ENCODE data around the gene PROKR1. TPM values are rescaled to one million over a fixed set of nuclear protein-coding genes. Genes with fewer than 3 reads are reported as not detected.
"Not testable (repeated sequence)": the region's sequence is repeated elsewhere in the genome, so short reads cannot be mapped to it uniquely, and the experiment has no call there.

PROKR1 gene
- 1 to 10 TPM in 1 of 9 donors, under 1 TPM in 4, not detected in 4; 0.06 to 2.4 (median 0.69) TPM for total RNA-seq
- polyA plus RNA-seq, result under 1 TPM; 0.17 to 0.53 (median 0.32) TPM
- long read RNA-seq, donor 1, result 0 reads
- long read RNA-seq, donor 2, result 0 reads
- long read RNA-seq, donor 3, result 0 reads
- long read RNA-seq, donor 4, result 0 reads
- long read RNA-seq, donor 5, result 0 reads
- long read RNA-seq, donor 6, result 0 reads
- long read RNA-seq, donor 7, result 0 reads
- long read RNA-seq, donor 8, result 0 reads
- long read RNA-seq, donor 9, result 0 reads
- long read RNA-seq, donor 10, result 0 reads

DNA sequence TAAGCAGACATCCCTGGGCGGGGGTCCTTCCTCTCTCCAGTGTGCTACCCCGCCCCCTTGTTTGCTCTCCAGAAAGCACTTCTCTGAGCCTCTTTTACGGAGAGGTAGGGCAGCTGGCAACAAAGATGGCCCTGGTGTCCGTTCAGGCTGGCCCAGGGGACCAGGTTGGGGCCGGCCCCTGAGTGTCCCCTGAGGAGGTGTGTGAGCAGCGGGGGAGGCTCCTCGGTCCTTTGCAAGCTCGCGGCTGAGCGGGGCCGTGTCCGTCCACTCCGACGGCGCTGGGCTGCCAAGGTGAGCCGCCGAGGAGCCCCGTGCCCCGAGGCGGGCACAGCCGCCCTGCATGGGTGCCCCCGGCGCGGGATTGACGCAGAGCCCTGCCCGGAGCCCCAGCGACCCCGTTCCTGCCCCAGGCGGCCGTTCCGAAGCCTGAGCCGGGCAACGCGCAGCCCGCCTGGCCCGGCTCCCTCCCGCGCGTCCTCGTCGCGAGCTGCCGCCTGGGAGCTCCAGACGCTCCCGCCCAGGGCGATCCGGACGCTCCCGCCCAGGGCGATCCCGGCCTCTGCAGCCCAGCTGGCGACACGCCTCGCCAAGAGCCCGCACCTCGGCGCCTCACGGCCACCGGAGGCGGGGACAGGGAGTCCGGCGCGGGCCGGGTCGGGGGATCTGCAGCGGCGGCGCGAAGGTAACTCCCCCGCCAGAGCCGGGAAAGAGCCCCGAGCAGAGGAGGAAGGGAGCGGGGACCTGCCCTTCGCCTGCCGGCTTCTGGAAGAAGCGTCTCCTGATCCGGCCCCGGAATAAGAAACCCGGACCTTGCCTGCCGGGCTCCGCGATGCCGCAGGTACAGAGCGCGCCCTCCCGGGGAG lies at the start of gene PROKR1:
TSS of gene PROKR1 (plus strand) at position 569 of the 863 bp plus-strand sequence. CDS start 2,243 bp downstream, outside the sequence.
- no peaks in the 10 kb centered on the region for H3K9me3 ChIP-seq (replicated peaks in 1 of 3)
- no peaks in the 10 kb centered on the region for H3K36me3 ChIP-seq (replicated peaks in 1 of 2)
- TF ChIP-seq, protein P1, sequence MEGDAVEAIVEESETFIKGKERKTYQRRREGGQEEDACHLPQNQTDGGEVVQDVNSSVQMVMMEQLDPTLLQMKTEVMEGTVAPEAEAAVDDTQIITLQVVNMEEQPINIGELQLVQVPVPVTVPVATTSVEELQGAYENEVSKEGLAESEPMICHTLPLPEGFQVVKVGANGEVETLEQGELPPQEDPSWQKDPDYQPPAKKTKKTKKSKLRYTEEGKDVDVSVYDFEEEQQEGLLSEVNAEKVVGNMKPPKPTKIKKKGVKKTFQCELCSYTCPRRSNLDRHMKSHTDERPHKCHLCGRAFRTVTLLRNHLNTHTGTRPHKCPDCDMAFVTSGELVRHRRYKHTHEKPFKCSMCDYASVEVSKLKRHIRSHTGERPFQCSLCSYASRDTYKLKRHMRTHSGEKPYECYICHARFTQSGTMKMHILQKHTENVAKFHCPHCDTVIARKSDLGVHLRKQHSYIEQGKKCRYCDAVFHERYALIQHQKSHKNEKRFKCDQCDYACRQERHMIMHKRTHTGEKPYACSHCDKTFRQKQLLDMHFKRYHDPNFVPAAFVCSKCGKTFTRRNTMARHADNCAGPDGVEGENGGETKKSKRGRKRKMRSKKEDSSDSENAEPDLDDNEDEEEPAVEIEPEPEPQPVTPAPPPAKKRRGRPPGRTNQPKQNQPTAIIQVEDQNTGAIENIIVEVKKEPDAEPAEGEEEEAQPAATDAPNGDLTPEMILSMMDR (IDR thresholded peaks at IDR 0.05), result no peak
- no peak for TF ChIP-seq POLR2A (IDR thresholded peaks at IDR 0.05)
- peak within 1 kb of the TSS in 2 of 4 donors; percentile 4 to 55 for H3K4me3 ChIP-seq
- peaks cover 18% of the 10 kb centered on the region for H3K27me3 ChIP-seq
- peaks cover 9 to 12% of the 10 kb centered on the region in 2 donors for H3K4me1 ChIP-seq (replicated peaks in 1 of 2)
- peak; percentile 26 to 65 (median 45) for DNase-seq
- 1 to 4% (median 1%) methylated on average over 25 to 86 of the region's 86 CpGs; no CpG with 5 or more reads in 1 of the 4 donors for WGBS, 4 donors
- H3K27ac ChIP-seq, result peak within 1 kb of the TSS in 1 of 5 donors; percentile 23
- intact Hi-C loops (cut with DNase I), result no loop called here

DNA sequence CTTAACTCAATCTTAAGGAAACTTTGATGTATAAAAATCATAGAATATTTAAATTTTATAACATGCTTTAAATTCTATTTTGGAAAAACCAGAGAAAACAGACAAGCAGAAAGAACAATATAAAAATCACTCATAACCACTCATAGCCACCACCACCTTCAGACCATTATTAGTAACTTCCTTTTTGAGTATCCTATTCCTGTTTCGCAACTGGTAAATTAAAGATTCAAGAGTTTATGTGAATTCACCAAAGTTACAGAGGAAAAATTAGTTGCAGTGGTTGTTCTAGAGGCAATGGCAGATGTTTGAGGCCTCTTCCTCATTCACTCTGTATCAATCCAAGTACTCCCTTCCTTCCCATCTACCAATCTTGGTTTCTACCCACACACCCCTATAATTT lies 49.3 kb upstream of the PROKR1 start:
- no peak for DNase-seq
- no peaks in the 10 kb centered on the region for H3K27me3 ChIP-seq
- WGBS, 4 donors, result 85 to 96% (median 89%) methylated on average over 1 of the region's 1 CpG
- H3K4me1 ChIP-seq (replicated peaks in 1 of 2), result peaks cover 0 to 7% of the 10 kb centered on the region in 2 donors
- H3K9me3 ChIP-seq (replicated peaks in 1 of 3), result no peaks in the 10 kb centered on the region
- intact Hi-C loops (cut with DNase I), result loop anchor here in 1 of 2 donors (10.0 kb wide), 1 partner anchor 109 kb away; no protein-coding TSS in a partner anchor
- TF ChIP-seq, protein P1 (IDR thresholded peaks at IDR 0.05), result no peak
- TF ChIP-seq POLR2A (IDR thresholded peaks at IDR 0.05), result no peak
- no peaks in the 10 kb centered on the region for H3K36me3 ChIP-seq (replicated peaks in 1 of 2)
- no peak overlapping the region for H3K4me3 ChIP-seq
- H3K27ac ChIP-seq, result no peak overlapping the region

DNA sequence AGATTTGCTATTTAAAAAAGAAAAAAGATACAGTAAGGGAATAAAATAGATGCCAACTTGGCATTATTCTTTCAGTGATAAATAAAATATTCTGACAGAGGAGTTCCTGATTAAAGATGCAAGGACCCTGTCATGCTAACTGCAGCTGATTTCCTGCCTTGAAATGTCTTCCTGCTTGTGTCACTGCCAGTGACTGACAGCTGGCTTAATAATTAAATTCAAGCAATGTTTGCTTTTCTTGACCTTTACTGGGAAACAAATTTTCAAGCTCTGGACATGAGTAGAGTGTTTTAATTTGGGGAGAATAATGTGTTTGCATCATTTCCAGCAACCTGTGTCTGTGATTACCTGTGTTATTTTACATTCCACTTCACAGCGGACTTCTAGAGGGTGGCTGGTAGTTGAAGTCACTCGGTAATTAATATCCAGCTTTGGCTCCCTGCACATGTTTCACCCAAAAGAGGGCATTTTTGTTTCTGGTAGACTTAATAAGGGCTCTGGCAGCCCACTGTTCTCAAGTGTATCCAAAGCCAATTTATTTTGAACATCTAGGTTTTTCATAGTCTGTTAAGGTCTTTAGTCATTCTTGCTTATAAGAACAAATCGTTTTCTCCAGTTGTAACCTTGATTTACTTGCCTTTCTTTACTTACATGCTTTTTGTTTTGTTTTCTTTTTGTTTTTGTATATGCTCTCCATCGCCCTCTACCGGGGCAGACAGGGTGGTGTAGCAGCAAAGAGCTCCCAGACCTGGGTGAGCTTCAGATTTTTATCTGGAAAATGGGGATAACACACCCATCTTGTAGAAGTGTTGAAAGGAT lies 48.5 kb upstream of the PROKR1 start:
- Histone ChIP-seq H3K36me3 (replicated peaks in 1 of 2) (no peaks in the 10 kb centered on the region), H3K4me1 (replicated peaks in 1 of 2) (peaks cover 0 to 7% of the 10 kb centered on the region in 2 donors), H3K27me3 (no peaks in the 10 kb centered on the region), H3K4me3 (peak overlapping the region in 1 of 4 donors; percentile 52), H3K27ac (peak overlapping the region in 1 of 5 donors; percentile 6), H3K9me3 (replicated peaks in 1 of 3) (no peaks in the 10 kb centered on the region)
- peak; percentile 53 to 82 (median 63) for DNase-seq
- 18 to 32% (median 19%) methylated on average over 5 of the region's 5 CpGs for WGBS, 4 donors
- no peak for TF ChIP-seq POLR2A (IDR thresholded peaks at IDR 0.05)
- TF ChIP-seq, protein P1 (IDR thresholded peaks at IDR 0.05), result peak; percentile 51 to 87 (median 79)
- intact Hi-C loops (cut with DNase I), result loop anchor here in 1 of 2 donors (10.0 kb wide), 1 partner anchor 110 kb away; no protein-coding TSS in a partner anchor

DNA sequence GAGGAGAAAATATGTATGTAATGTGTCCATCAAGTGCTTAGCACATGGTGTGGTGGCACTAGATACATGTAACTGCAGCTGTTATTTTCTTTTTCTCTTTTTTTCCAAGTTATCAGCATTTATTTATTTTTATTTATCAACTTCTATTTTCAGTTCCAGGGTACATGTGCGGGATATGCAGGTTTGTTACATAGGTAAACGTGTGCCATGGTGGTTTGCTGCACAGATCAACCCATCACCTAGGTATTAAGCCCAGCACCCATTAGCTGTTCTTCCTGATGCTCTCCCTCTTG lies 47.9 kb upstream of the PROKR1 start:
- intact Hi-C loops (cut with DNase I), result loop anchor here in 1 of 2 donors (10.0 kb wide), 1 partner anchor 111 kb away; no protein-coding TSS in a partner anchor
- not testable (repeated sequence) for H3K4me1 ChIP-seq (replicated peaks in 1 of 2); H3K27me3 ChIP-seq; DNase-seq; H3K9me3 ChIP-seq (replicated peaks in 1 of 3); H3K36me3 ChIP-seq (replicated peaks in 1 of 2); H3K27ac ChIP-seq; H3K4me3 ChIP-seq
- 55 to 58% (median 55%) methylated on average over 2 of the region's 2 CpGs for WGBS, 4 donors

DNA sequence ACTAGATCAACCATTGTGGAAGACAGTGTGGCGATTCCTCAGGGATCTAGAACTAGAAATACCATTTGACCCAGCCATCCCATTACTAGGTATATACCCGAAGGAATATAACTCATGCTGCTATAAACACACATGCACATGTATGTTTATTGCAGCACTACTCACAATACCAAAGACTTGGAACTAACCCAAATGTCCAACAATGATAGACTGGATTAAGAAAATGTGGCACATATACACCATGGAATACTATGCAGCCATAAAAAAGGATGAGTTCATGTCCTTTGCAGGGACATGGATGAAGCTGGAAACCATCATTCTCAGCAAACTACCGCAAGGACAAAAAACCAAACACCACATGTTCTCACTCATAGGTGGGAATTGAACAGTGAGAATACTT lies 42.9 kb upstream of the PROKR1 start:
- H3K4me1 ChIP-seq (replicated peaks in 1 of 2); H3K27me3 ChIP-seq; H3K9me3 ChIP-seq (replicated peaks in 1 of 3); intact Hi-C loops (cut with DNase I); H3K36me3 ChIP-seq (replicated peaks in 1 of 2); H3K27ac ChIP-seq; DNase-seq; H3K4me3 ChIP-seq: not testable (repeated sequence)
- WGBS, 4 donors, result 81 to 87% (median 85%) methylated on average over 3 of the region's 3 CpGs
